Esophagus muscularis mucosa (tissue), 4 donors: ENCODE data around the gene ANXA6. TPM values are rescaled to one million over a fixed set of nuclear protein-coding genes. Genes with fewer than 3 reads are reported as not detected.

ENCODE experiments used
- DNase-seq: peaks from one replicate; pipeline ENCODE4 v3.0.0-alpha.2; 2017; ENCODE audit errors: extremely low spot score
- H3K27ac ChIP-seq, 4 donors: fragments of 200-600 bp; sonication (generic); replicated peaks in 1 of 4; 1 replicate in 3 of 4; 2 replicates in 1 of 4; pipeline ENCODE4 v1.5.1; 2016 to 2019; ENCODE audit warnings: mild to moderate bottlenecking in 1 of 4
- H3K27me3 ChIP-seq, 4 donors: fragments of 200-600 bp; sonication (generic); one replicate each; pipeline versions ENCODE4 v1.5.1 to v1.6.0; 2016 to 2019
- H3K36me3 ChIP-seq, 4 donors: fragments of 200-600 bp; sonication (generic); one replicate each; pipeline ENCODE4 v1.5.1; 2016 to 2019
- H3K4me1 ChIP-seq, 4 donors: fragments of 200-600 bp; sonication (generic); one replicate each; pipeline ENCODE4 v1.5.1; 2016 to 2019
- H3K4me3 ChIP-seq, 4 donors: fragments of 200-600 bp; sonication (generic); 1 replicate in 2 of 4; 2 replicates in 2 of 4; pipeline ENCODE4 v1.5.1; 2016 to 2019; ENCODE audit warnings: mild to moderate bottlenecking in 4 of 4, moderate library complexity in 1 of 4
- H3K9me3 ChIP-seq, 4 donors: fragments of 200-600 bp; sonication (generic); 1 replicate in 3 of 4; 2 replicates in 1 of 4; pipeline ENCODE4 v1.5.1; 2016 to 2019
- CTCF ChIP-seq, 3 experiments: fragments of 200-600 bp in 2 of 3; fragments of 450-650 bp in 1 of 3; sonication (generic) in 2 of 3; IDR thresholded peaks; one replicate each; pipeline ENCODE4 v1.5.1; 2017 to 2019; ENCODE audit warnings: antibody characterized with exemption in 3 of 3, mild to moderate bottlenecking in 2 of 3, moderate library complexity in 1 of 3
- EP300 ChIP-seq: sonication (generic); formaldehyde crosslinking; IDR thresholded peaks from one replicate; pipeline ENCODE4 v1.6.1; 2017; ENCODE audit warnings: antibody characterized with exemption
- POLR2A ChIP-seq: fragments of 450-650 bp; IDR thresholded peaks from one replicate; pipeline ENCODE4 v1.6.1; 2017; ENCODE audit warnings: antibody characterized with exemption, moderate library complexity, mild to moderate bottlenecking, low read depth
- POLR2AphosphoS5 ChIP-seq, 2 donors: sonication (generic); formaldehyde crosslinking; IDR thresholded peaks; one replicate each; pipeline ENCODE4 v1.6.1; 2017; ENCODE audit warnings: antibody characterized with exemption in 2 of 2
- WGBS: methylation state at CpG from one replicate; pipeline ENCODE4 v1.1.5; 2018; 5-methylcytosine and 5-hydroxymethylcytosine counted together
- intact Hi-C: fragments of 100-400 bp; cut with DNase I; formaldehyde crosslinking; loops from one replicate; pipeline ENCODE4 v1.15.1; 2023
- total RNA-seq, 4 donors: library from RNA; depleted of rRNA; stranded (reverse); fragments of >200 nt; gene quantifications; one replicate each; pipeline versions ENCODE4 v1.1.0 to v1.2.1, GENCODE V29; 2016

ANXA6 gene
- total RNA-seq, 4 donors from 2014 or later, result 232 to 442 (median 374) TPM

DNA sequence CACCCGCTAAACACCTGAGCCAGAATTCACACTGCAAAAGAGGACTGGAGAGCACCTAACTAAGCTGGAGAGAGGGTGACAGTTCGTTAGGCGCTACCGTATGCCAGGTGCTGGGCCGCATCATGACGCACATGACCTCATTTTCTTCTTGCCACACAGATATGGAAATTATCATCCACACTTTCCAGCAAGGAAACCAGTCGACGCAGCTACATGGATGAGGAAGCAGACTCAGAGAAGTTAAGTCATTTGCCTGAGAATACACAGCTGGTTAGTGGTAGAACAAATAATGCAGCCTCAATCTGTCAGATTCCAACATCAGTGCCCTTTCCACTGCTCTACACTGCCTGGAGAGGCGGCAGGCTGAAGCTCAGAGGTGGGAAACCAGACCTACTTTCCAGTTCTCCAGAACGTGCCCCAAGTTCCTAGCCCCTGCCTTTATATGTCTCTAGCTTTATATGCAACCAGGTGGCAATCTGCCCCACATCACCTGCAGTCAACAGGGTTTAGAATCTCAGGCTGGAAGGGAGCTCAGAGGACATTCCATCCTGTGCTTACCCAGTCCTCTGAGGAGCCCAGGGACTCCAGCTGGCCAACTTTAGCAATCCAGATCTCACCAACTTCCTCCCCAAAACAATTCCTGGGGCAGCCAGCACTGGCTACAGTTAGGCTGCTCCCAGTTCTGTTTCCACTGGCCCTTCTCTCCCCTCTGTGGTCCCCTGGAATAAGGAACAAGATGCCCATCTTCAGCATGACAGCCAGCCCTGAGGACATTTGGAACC, 85.5 kb downstream of the ANXA6 start:
- peaks cover 0 to 9% (median 3%) of the 10 kb centered on the region in 4 donors for H3K36me3 ChIP-seq
- no peak for TF ChIP-seq EP300
- TF ChIP-seq POLR2AphosphoS5 (IDR thresholded peaks at IDR 0.05), result no peak
- TF ChIP-seq CTCF (IDR thresholded peaks at IDR 0.05), result no peak
- TF ChIP-seq POLR2A, result no peak
- intact Hi-C loops, result no loop called here
- peaks cover 65 to 79% (median 74%) of the 10 kb centered on the region in 4 donors for H3K4me1 ChIP-seq
- H3K9me3 ChIP-seq, result no peaks in the 10 kb centered on the region
- no peak overlapping the region for H3K27ac ChIP-seq
- WGBS, result 93% methylated on average over 9 of the region's 10 CpGs
- no peak for DNase-seq
- no peak overlapping the region for H3K4me3 ChIP-seq
- H3K27me3 ChIP-seq, result no peaks in the 10 kb centered on the region

DNA sequence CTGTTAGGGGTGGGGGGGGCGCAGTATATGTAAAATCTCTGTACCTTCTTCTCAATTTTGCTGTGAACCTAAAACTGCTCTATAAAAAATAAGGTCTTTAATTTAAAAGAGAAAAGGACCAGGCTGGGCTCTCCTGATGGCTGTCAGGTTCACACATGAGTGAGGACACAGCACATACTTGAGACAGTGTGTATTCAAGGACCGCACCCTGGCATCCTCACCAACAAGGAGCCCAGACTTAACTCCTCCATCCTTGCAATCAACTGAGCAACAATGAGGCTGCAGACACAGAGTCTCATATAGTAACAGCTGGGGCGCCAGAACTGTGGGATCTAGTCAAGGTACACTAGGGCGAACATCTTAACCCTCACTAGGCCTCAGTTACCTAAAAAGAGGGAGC, 86.6 kb downstream of the ANXA6 start:
- intact Hi-C loops, result no loop called here
- Histone ChIP-seq H3K36me3 (peaks cover 0 to 12% (median 3%) of the 10 kb centered on the region in 4 donors), H3K27me3 (no peaks in the 10 kb centered on the region), H3K4me3 (no peak overlapping the region), H3K4me1 (peaks cover 69 to 79% (median 74%) of the 10 kb centered on the region in 4 donors), H3K9me3 (no peaks in the 10 kb centered on the region), H3K27ac (no peak overlapping the region)
- 98% methylated on average over 3 of the region's 4 CpGs for WGBS
- TF ChIP-seq CTCF (IDR thresholded peaks at IDR 0.05) (no peak), POLR2AphosphoS5 (IDR thresholded peaks at IDR 0.05) (no peak), POLR2A (no peak), EP300 (no peak)
- no peak for DNase-seq

- Histone ChIP-seq H3K36me3 (peaks cover 0 to 12% (median 3%) of the 10 kb centered on the region in 4 donors), H3K4me1 (peaks cover 68 to 79% (median 76%) of the 10 kb centered on the region in 4 donors), H3K27ac (no peak overlapping the region), H3K9me3 (no peaks in the 10 kb centered on the region), H3K4me3 (no peak overlapping the region), H3K27me3 (no peaks in the 10 kb centered on the region)
- WGBS, result 88% methylated on average over 2 of the region's 2 CpGs
- TF ChIP-seq POLR2AphosphoS5 (IDR thresholded peaks at IDR 0.05) (no peak), EP300 (no peak), POLR2A (no peak), CTCF (IDR thresholded peaks at IDR 0.05) (no peak)
- intact Hi-C loops, result no loop called here
- DNase-seq, result no peak
Observed at GRCh38 chr5:151070449-151070848, 87.1 kb downstream of the ANXA6 start.

GRCh38 chr5:151068433-151069197, 89.0 kb downstream of the ANXA6 start:
- Histone ChIP-seq H3K27ac (peak overlapping the region; percentile 47 to 53 (median 52)), H3K4me1 (peaks cover 82 to 95% (median 93%) of the 10 kb centered on the region in 4 donors), H3K27me3 (no peaks in the 10 kb centered on the region), H3K4me3 (no peak overlapping the region), H3K36me3 (peaks cover 0 to 12% (median 3%) of the 10 kb centered on the region in 4 donors), H3K9me3 (no peaks in the 10 kb centered on the region)
- intact Hi-C loops, result no loop called here
- no peak for DNase-seq
- TF ChIP-seq EP300, result no peak
- TF ChIP-seq POLR2A, result no peak
- no peak for TF ChIP-seq CTCF (IDR thresholded peaks at IDR 0.05)
- TF ChIP-seq POLR2AphosphoS5 (IDR thresholded peaks at IDR 0.05), result no peak
- WGBS, result 61% methylated on average over 10 of the region's 12 CpGs
